HepG2 (cell line): ENCODE measurements around the gene NPC2. TPM values are rescaled to one million over a fixed set of nuclear protein-coding genes. Genes with fewer than 3 reads are reported as not detected.

ENCODE experiments used
- AHR ChIP-seq: IDR thresholded peaks from 2 replicates; pipeline ENCODE4 v1.6.1; 2018; ENCODE audit warnings: missing genetic modification reagents, missing compliant biosample characterization
- CAMTA2 ChIP-seq: sonication (generic); formaldehyde crosslinking; IDR thresholded peaks from 2 replicates; pipeline ENCODE4 v1.4.0; 2020; ENCODE audit warnings: mild to moderate bottlenecking, missing genetic modification reagents, borderline replicate concordance
- CBFB ChIP-seq: sonication (generic); formaldehyde crosslinking; IDR thresholded peaks from 2 replicates; pipeline ENCODE4 v1.4.0; 2020; ENCODE audit warnings: missing genetic modification reagents
- CERS6 ChIP-seq: sonication (generic); formaldehyde crosslinking; IDR thresholded peaks from 2 replicates; pipeline ENCODE4 v1.5.0; 2020; ENCODE audit warnings: missing genetic modification reagents
- FOXP4 ChIP-seq: sonication (generic); formaldehyde crosslinking; IDR thresholded peaks from 2 replicates; pipeline ENCODE4 v1.4.0; 2020; ENCODE audit warnings: missing genetic modification reagents
- HNRNPH1 ChIP-seq: fragments of 200-400 bp; formaldehyde crosslinking; optimal IDR thresholded peaks from 2 replicates; pipeline ENCODE3; 2017; ENCODE audit warnings: mild to moderate bottlenecking, low read depth, low read length
- HOXA3 ChIP-seq: sonication (generic); formaldehyde crosslinking; IDR thresholded peaks from 2 replicates; pipeline ENCODE4 v1.5.0; 2020; ENCODE audit warnings: missing genetic modification reagents
- JUND ChIP-seq: sonication (generic); formaldehyde crosslinking; IDR thresholded peaks from 2 replicates; pipeline ENCODE4 v1.8.0; 2022; ENCODE audit warnings: mild to moderate bottlenecking, missing genetic modification reagents
- MED13 ChIP-seq: sonication (generic); formaldehyde crosslinking; IDR thresholded peaks from 2 replicates; pipeline ENCODE4 v1.5.0; 2020; ENCODE audit warnings: missing genetic modification reagents
- MYNN ChIP-seq: sonication (generic); formaldehyde crosslinking; IDR thresholded peaks from 2 replicates; pipeline ENCODE4 v1.4.0; 2020; ENCODE audit warnings: mild to moderate bottlenecking, low read depth, missing genetic modification reagents
- NFRKB ChIP-seq: fragments of 450-650 bp; IDR thresholded peaks from 2 replicates; pipeline ENCODE4 v1.6.1; 2017
- SOX5 ChIP-seq: IDR thresholded peaks from 2 replicates; pipeline ENCODE4 v1.6.1; 2016; ENCODE audit warnings: borderline replicate concordance
- SYNCRIP ChIP-seq: fragments of 200-400 bp; formaldehyde crosslinking; IDR thresholded peaks from 2 replicates; pipeline ENCODE4 v1.6.1; 2018; ENCODE audit warnings: mild to moderate bottlenecking, low read depth, low read length; ENCODE audit not compliant: insufficient read depth
- TARDBP ChIP-seq: sonication (generic); formaldehyde crosslinking; IDR thresholded peaks from 2 replicates; pipeline ENCODE4 v1.8.0; 2022; ENCODE audit warnings: mild to moderate bottlenecking, missing genetic modification reagents
- ZBTB10 ChIP-seq: sonication (generic); formaldehyde crosslinking; IDR thresholded peaks from 2 replicates; pipeline ENCODE4 v1.4.0; 2020; ENCODE audit warnings: missing genetic modification reagents, borderline replicate concordance
- ZBTB7B ChIP-seq: sonication (generic); formaldehyde crosslinking; IDR thresholded peaks from 2 replicates; pipeline ENCODE4 v1.4.0; 2020; ENCODE audit warnings: missing genetic modification reagents
- ZBTB8A ChIP-seq: sonication (generic); formaldehyde crosslinking; IDR thresholded peaks from 2 replicates; pipeline ENCODE4 v1.4.0; 2020; ENCODE audit warnings: mild to moderate bottlenecking, low read depth, missing genetic modification reagents, borderline replicate concordance
- ZMAT3 ChIP-seq: sonication (generic); formaldehyde crosslinking; conservative IDR thresholded peaks from 2 replicates; pipeline ENCODE4 v1.7.0; 2021; ENCODE audit warnings: missing genetic modification reagents
- ZMYM3 ChIP-seq: sonication (generic); formaldehyde crosslinking; IDR thresholded peaks from 2 replicates; pipeline ENCODE4 v1.5.1; 2020; ENCODE audit warnings: mild to moderate bottlenecking, missing genetic modification reagents
- ZNF225 ChIP-seq: sonication (generic); formaldehyde crosslinking; IDR thresholded peaks from 2 replicates; pipeline ENCODE4 v1.4.0; 2020; ENCODE audit warnings: mild to moderate bottlenecking, missing genetic modification reagents
- polyA plus RNA-seq, 8 experiments: library from polyadenylated mRNA; depleted of rRNA in 3 of 8; stranded (reverse) in 7 of 8; unstranded in 1 of 8; fragments of >200 nt; fragmentation: Illumina TruSeq in 4 of 8; extraction: Trizol in 4 of 8; gene quantifications; 2 replicates each; pipeline versions ENCODE4 v1.2.1 to v1.2.3, GENCODE V29; 2011 to 2016; ENCODE audit warnings: low read depth in 4 of 8, missing spikeins in 1 of 8, mixed read lengths in 1 of 8; ENCODE audit not compliant: insufficient read depth in 1 of 8
- total RNA-seq, 5 experiments: library from RNA; depleted of rRNA; stranded (reverse); fragments of >200 nt; fragmentation: Illumina TruSeq; extraction: Trizol; gene quantifications; 2 replicates each; pipeline ENCODE4 v1.2.3, GENCODE V29; 2016; ENCODE audit warnings: low read depth in 1 of 5
- TF ChIP-seq, protein P1 (sequence below): sonication (generic); formaldehyde crosslinking; IDR thresholded peaks from 2 replicates; pipeline ENCODE4 v1.4.0; 2020; ENCODE audit warnings: low read depth, missing genetic modification reagents

NPC2 gene
- total and polyA plus RNA-seq, 2 of the 13 experiments (the other 11 are each of a cell fraction or from before 2014, with no cell fraction given), result 132 to 164 TPM

DNA sequence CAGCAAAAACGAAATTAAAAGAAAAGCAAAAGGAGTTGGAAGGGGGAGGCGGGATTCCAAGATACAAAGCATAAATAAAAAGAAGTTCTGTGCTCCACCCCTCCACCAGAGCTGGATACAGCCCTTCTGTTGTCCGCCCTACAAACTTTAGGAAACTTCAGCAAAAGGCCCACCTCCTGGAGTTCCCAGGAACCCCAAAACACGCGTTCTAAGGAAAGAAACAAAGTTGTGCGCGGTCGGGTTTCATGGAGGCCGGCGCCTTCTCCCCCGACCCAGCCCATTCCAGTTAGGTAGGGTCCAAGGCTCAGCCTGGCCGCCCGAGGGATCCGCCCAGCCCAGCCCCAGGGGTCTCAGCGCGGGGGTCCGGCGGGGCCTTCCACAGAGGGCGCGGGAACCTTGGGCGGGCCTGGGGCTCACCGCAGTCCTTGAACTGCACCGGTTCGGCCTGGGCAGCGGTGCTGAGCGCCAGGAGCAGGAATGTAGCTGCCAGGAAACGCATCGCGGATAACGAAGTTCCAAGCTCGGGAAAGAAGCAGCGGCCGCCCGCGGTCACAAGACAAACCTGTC lies at the start of gene NPC2 (continued):
- no peak for TF ChIP-seq FOXP4
- peak; percentile 81; the same call in 1 of the 2 replicates for TF ChIP-seq ZNF225 (CRISPR knock-in tag)
- TF ChIP-seq, protein P1, sequence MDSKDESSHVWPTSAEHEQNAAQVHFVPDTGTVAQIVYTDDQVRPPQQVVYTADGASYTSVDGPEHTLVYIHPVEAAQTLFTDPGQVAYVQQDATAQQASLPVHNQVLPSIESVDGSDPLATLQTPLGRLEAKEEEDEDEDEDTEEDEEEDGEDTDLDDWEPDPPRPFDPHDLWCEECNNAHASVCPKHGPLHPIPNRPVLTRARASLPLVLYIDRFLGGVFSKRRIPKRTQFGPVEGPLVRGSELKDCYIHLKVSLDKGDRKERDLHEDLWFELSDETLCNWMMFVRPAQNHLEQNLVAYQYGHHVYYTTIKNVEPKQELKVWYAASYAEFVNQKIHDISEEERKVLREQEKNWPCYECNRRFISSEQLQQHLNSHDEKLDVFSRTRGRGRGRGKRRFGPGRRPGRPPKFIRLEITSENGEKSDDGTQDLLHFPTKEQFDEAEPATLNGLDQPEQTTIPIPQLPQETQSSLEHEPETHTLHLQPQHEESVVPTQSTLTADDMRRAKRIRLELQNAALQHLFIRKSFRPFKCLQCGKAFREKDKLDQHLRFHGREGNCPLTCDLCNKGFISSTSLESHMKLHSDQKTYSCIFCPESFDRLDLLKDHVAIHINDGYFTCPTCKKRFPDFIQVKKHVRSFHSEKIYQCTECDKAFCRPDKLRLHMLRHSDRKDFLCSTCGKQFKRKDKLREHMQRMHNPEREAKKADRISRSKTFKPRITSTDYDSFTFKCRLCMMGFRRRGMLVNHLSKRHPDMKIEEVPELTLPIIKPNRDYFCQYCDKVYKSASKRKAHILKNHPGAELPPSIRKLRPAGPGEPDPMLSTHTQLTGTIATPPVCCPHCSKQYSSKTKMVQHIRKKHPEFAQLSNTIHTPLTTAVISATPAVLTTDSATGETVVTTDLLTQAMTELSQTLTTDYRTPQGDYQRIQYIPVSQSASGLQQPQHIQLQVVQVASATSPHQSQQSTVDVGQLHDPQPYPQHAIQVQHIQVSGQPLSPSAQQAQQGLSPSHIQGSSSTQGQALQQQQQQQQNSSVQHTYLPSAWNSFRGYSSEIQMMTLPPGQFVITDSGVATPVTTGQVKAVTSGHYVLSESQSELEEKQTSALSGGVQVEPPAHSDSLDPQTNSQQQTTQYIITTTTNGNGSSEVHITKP (CRISPR knock-in tag), result no peak; the same call in 1 of the 2 replicates
- no peak for TF ChIP-seq MYNN (CRISPR knock-in tag)
- peak; percentile 92 for TF ChIP-seq ZBTB7B (CRISPR knock-in tag)
- TF ChIP-seq ZBTB10 (CRISPR knock-in tag), result no peak
- TF ChIP-seq MED13 (CRISPR knock-in tag), result 0 out of 2 replicates have a peak, but pooled peaks have one; percentile 56
- no peak for TF ChIP-seq CBFB (CRISPR knock-in tag)
- TF ChIP-seq ZMYM3 (CRISPR knock-in tag), result peak; percentile 30; the same call in 1 of the 2 replicates
- TF ChIP-seq JUND, result no peak
- TF ChIP-seq HOXA3 (CRISPR knock-in tag), result peak; percentile 40; the same call in 1 of the 2 replicates
- TF ChIP-seq CAMTA2 (CRISPR knock-in tag), result no peak
- no peak for TF ChIP-seq ZBTB8A (CRISPR knock-in tag)
- no peak for TF ChIP-seq CERS6
- no peak for TF ChIP-seq NFRKB
- TF ChIP-seq HNRNPH1, result no peak
- TF ChIP-seq TARDBP (CRISPR knock-in tag), result no peak
- no peak for TF ChIP-seq AHR (CRISPR knock-in tag)
- TF ChIP-seq ZMAT3 (CRISPR knock-in tag), result peak; percentile 62; the same call in 1 of the 2 replicates
- no peak for TF ChIP-seq SYNCRIP
- TF ChIP-seq SOX5, result peak; percentile 22; the same call in 1 of the 2 replicates
